ENCODE measurements around the gene CCL22.

Gene CCL22

GRCh38 chr16:57316390-57317017 is 42.1 kb upstream of the CCL22 start:
- H3K9me3 Mint-ChIP-seq: no peaks in the 10 kb centered on the region
- no peaks in the 10 kb centered on the region for H3K36me3 Mint-ChIP-seq (ENCODE audit: low read depth)
- H3K27me3 Mint-ChIP-seq (ENCODE audit: low read depth): peaks cover 4% of the 10 kb centered on the region
- peaks cover 16% of the 10 kb centered on the region for H3K4me1 Mint-ChIP-seq
- TF ChIP-seq CTCF (IDR thresholded peaks at IDR 0.05; ENCODE audit: unreplicated experiment in 3 of 3): no peak
- no peak overlapping the region for H3K4me3 Mint-ChIP-seq
- H3K27ac Mint-ChIP-seq: peak overlapping the region in 2 of 3 experiments; percentile 60 to 61

- no peak for TF ChIP-seq CTCF (IDR thresholded peaks at IDR 0.05; ENCODE audit: unreplicated experiment in 3 of 3)
- H3K27me3 Mint-ChIP-seq (ENCODE audit: low read depth): peaks cover 4% of the 10 kb centered on the region
- H3K9me3 Mint-ChIP-seq: no peaks in the 10 kb centered on the region
- H3K4me3 Mint-ChIP-seq: peak overlapping the region in 1 of 3 experiments; percentile 8
- no peaks in the 10 kb centered on the region for H3K36me3 Mint-ChIP-seq (ENCODE audit: low read depth)
- peaks cover 16% of the 10 kb centered on the region for H3K4me1 Mint-ChIP-seq
- H3K27ac Mint-ChIP-seq: no peak overlapping the region
Observed at GRCh38 chr16:57318240-57318970, 40.2 kb upstream of the CCL22 start.

GRCh38 chr16:57319646-57320045 is 38.9 kb upstream of the CCL22 start:
- Mint-ChIP-seq H3K36me3 (ENCODE audit: low read depth) (no peaks in the 10 kb centered on the region), H3K9me3 (peaks cover 2% of the 10 kb centered on the region), H3K27me3 (ENCODE audit: low read depth) (peaks cover 4% of the 10 kb centered on the region), H3K4me1 (peaks cover 16% of the 10 kb centered on the region), H3K27ac (peak overlapping the region in 1 of 3 experiments; percentile 7), H3K4me3 (no peak overlapping the region)
- TF ChIP-seq CTCF (IDR thresholded peaks at IDR 0.05; ENCODE audit: unreplicated experiment in 3 of 3): no peak

GRCh38 chr16:57324749-57325148 is 33.8 kb upstream of the CCL22 start:
- H3K9me3 Mint-ChIP-seq: peaks cover 13% of the 10 kb centered on the region
- H3K4me1 Mint-ChIP-seq: no peaks in the 10 kb centered on the region
- no peak overlapping the region for H3K27ac Mint-ChIP-seq
- no peak for TF ChIP-seq CTCF (IDR thresholded peaks at IDR 0.05; ENCODE audit: unreplicated experiment in 3 of 3)
- H3K36me3 Mint-ChIP-seq (ENCODE audit: low read depth): no peaks in the 10 kb centered on the region
- H3K27me3 Mint-ChIP-seq (ENCODE audit: low read depth): peaks cover 4% of the 10 kb centered on the region
- H3K4me3 Mint-ChIP-seq: no peak overlapping the region

- no peak for TF ChIP-seq CTCF (IDR thresholded peaks at IDR 0.05; ENCODE audit: unreplicated experiment in 3 of 3)
- Mint-ChIP-seq H3K9me3 (peaks cover 13% of the 10 kb centered on the region), H3K27me3 (ENCODE audit: low read depth) (peaks cover 4% of the 10 kb centered on the region), H3K4me1 (no peaks in the 10 kb centered on the region), H3K27ac (no peak overlapping the region), H3K36me3 (ENCODE audit: low read depth) (no peaks in the 10 kb centered on the region), H3K4me3 (no peak overlapping the region)
Observed at GRCh38 chr16:57325458-57325857, 33.1 kb upstream of the CCL22 start.
